B cell (primary cell): ENCODE data around the gene GRID1. TPM values are rescaled to one million over a fixed set of nuclear protein-coding genes. Genes with fewer than 3 reads are reported as not detected.

Experiments
- ATAC-seq: fragments of 200-7000 bp; cut with Tn5 transposase; one replicate; pipeline ENCODE4 v1.10.0; 2021; ENCODE audit warnings: low read depth, mild to moderate bottlenecking, moderate number of reproducible peaks, moderate library complexity
- CTCF ChIA-PET: fragments of 350-600 bp; sonication (Branson Sonifier 250); formaldehyde crosslinking; loops from one replicate; lab custom pipeline; 2021; ENCODE audit warnings: antibody characterized with exemption, inconsistent platforms; lab: Charles Lee
- POLR2A ChIA-PET: fragments of 350-600 bp; sonication (Branson Sonifier 250); formaldehyde crosslinking; loops from one replicate; lab custom pipeline; 2021; ENCODE audit warnings: antibody characterized with exemption; lab: Charles Lee
- DNase-seq: peaks from one replicate; pipeline ENCODE4 v3.0.0; 2013
- H2AFZ ChIP-seq: 2 replicates; pipeline ENCODE4 v1.6.1; 2012; ENCODE audit warnings: mild to moderate bottlenecking, low read depth, low read length; ENCODE audit not compliant: insufficient read depth, poor library complexity, severe bottlenecking
- H3K27ac ChIP-seq, 2 donors: 1 replicate in 1 of 2; 2 replicates in 1 of 2; pipeline ENCODE4 v1.5.1; 2012 to 2013; ENCODE audit warnings: low read length in 2 of 2, mild to moderate bottlenecking in 2 of 2, moderate library complexity in 1 of 2
- H3K27me3 ChIP-seq, 4 experiments: fragments of 200-600 bp in 1 of 4; sonication (generic) in 1 of 4; replicated peaks in 1 of 4; 1 replicate in 2 of 4; 2 replicates in 2 of 4; pipeline versions ENCODE4 v1.6.1 to v1.7.0; 2013 to 2016; ENCODE audit warnings: low read length in 3 of 4, mild to moderate bottlenecking in 2 of 4, mixed read lengths in 1 of 4, moderate library complexity in 1 of 4; ENCODE audit not compliant: insufficient read depth in 4 of 4, control insufficient read depth in 3 of 4; ENCODE audit errors: control extremely low read depth in 1 of 4
- H3K36me3 ChIP-seq, 2 experiments: replicated peaks in 1 of 2; 1 replicate in 1 of 2; 2 replicates in 1 of 2; pipeline versions ENCODE4 v1.6.1 to v1.7.1; 2013; ENCODE audit warnings: low read length in 1 of 2; ENCODE audit not compliant: insufficient read depth in 2 of 2, control insufficient read depth in 1 of 2; ENCODE audit errors: control extremely low read depth in 1 of 2, extremely low read depth in 1 of 2
- H3K4me1 ChIP-seq, 2 donors: fragments of 200-600 bp in 1 of 2; sonication (generic) in 1 of 2; 1 replicate in 1 of 2; 2 replicates in 1 of 2; pipeline versions ENCODE4 v1.5.1 to v1.6.1; 2013 to 2017; ENCODE audit warnings: low read length in 2 of 2; ENCODE audit not compliant: control insufficient read depth in 2 of 2, insufficient read depth in 2 of 2
- H3K4me2 ChIP-seq: replicated peaks from 2 replicates; pipeline ENCODE3; 2012; ENCODE audit warnings: mild to moderate bottlenecking, low read depth, low read length; ENCODE audit not compliant: poor library complexity, severe bottlenecking
- H3K4me3 ChIP-seq, 5 experiments: fragments of 200-600 bp in 1 of 5; sonication (generic) in 1 of 5; 1 replicate in 3 of 5; 2 replicates in 2 of 5; pipeline versions ENCODE4 v1.5.1 to v1.7.0; 2011 to 2016; ENCODE audit warnings: low read length in 4 of 5, mild to moderate bottlenecking in 4 of 5, low read depth in 2 of 5, control low read depth in 1 of 5, moderate library complexity in 1 of 5; ENCODE audit not compliant: insufficient read depth in 1 of 5; ENCODE audit errors: control extremely low read depth in 1 of 5, extremely low read depth in 1 of 5
- H3K79me2 ChIP-seq: fragments of 200-600 bp; sonication (generic); one replicate; pipeline ENCODE4 v1.6.0; 2016; ENCODE audit warnings: low read length; ENCODE audit not compliant: control insufficient read depth, insufficient read depth
- H3K9ac ChIP-seq: fragments of 200-600 bp; sonication (generic); 2 replicates; pipeline ENCODE4 v1.6.1; 2017; ENCODE audit warnings: mild to moderate bottlenecking, low read length, moderate library complexity
- H3K9me3 ChIP-seq, 3 donors: one replicate each; pipeline versions ENCODE4 v1.6.1 to v1.7.1; 2013; ENCODE audit warnings: low read length in 2 of 3; ENCODE audit not compliant: control insufficient read depth in 2 of 3, insufficient read depth in 1 of 3; ENCODE audit errors: control extremely low read depth in 1 of 3
- H4K20me1 ChIP-seq: 2 replicates; pipeline ENCODE4 v1.6.0; 2012; ENCODE audit warnings: mild to moderate bottlenecking, low read length; ENCODE audit not compliant: insufficient read depth, control insufficient read depth, poor library complexity, severe bottlenecking
- H3K27ac Mint-ChIP-seq: one replicate; pipeline ENCODE4 v1.8.0; 2021; ENCODE audit warnings: mixed read lengths
- H3K27me3 Mint-ChIP-seq: one replicate; pipeline ENCODE4 v1.8.0; 2021; ENCODE audit warnings: mixed read lengths
- H3K4me1 Mint-ChIP-seq: one replicate; pipeline ENCODE4 v1.8.0; 2021; ENCODE audit warnings: mixed read lengths
- H3K4me3 Mint-ChIP-seq: one replicate; pipeline ENCODE4 v1.8.0; 2021; ENCODE audit warnings: mixed read lengths
- H3K9me3 Mint-ChIP-seq: one replicate; pipeline ENCODE4 v1.8.0; 2022; ENCODE audit warnings: mixed read lengths; ENCODE audit not compliant: insufficient read depth
- CTCF ChIP-seq: fragments of 200-600 bp; IDR thresholded peaks from one replicate; pipeline ENCODE4 v1.8.0; 2022; ENCODE audit warnings: antibody characterized with exemption, mild to moderate bottlenecking
- EZH2 ChIP-seq: IDR thresholded peaks from 2 replicates; pipeline ENCODE4 v1.6.1; 2012; ENCODE audit warnings: borderline replicate concordance, low read depth, mild to moderate bottlenecking, moderate library complexity, low read length; ENCODE audit not compliant: insufficient read depth, poor library complexity, severe bottlenecking
- WGBS: methylation state at CpG from one replicate; pipeline ENCODE4 v1.1.5; 2013; ENCODE audit warnings: missing lambda C conversion rate; ENCODE audit not compliant: insufficient coverage; 5-methylcytosine and 5-hydroxymethylcytosine counted together
- intact Hi-C: fragments of 100-400 bp; cut with micrococcal nuclease; formaldehyde crosslinking; loops from one replicate; pipeline ENCODE4 v1.10.0; 2022
- polyA plus RNA-seq: library from polyadenylated mRNA; depleted of rRNA; stranded (reverse); fragments of >200 nt; gene quantifications from 2 replicates; pipeline ENCODE4 v1.2.3, GENCODE V29; 2012
- total RNA-seq, 2 donors: library from RNA; stranded (reverse); fragments of 120-200 nt in 1 of 2; gene quantifications; 1 replicate in 1 of 2; 2 replicates in 1 of 2; pipeline versions ENCODE4 v1.2.3 to v1.2.4, GENCODE V29; 2013 to 2022

Gene GRID1
- total and polyA plus RNA-seq, 2 donors (not counting 1 experiment from before 2014, with no cell fraction given), result not detected

DNA sequence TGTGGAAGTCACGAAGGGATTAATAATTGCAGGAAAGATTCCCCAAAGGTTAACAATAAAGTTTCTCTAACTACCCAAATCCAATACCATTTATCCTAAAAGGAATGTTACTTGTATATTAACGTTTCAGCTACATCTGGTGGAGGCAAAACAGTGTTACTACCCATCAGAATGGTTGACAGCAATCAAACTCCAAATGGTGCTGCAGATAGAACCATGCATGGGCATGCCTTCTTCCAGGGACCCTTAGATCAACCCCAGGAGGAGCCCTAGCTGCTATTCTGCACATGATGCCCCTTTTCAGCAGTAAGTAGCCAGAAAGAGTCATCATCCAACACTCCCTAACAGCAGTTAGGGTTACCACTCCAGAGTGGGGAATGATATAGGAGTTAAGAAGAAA is 336.3 kb downstream of the GRID1 start:
- ChIA-PET POLR2A (no interaction called here), CTCF (no interaction called here)
- no peak overlapping the region for H3K27ac ChIP-seq
- H3K9me3 Mint-ChIP-seq, result no peaks in the 10 kb centered on the region
- ATAC-seq (no peak), DNase-seq (no peak)
- H3K27ac Mint-ChIP-seq, result no peak overlapping the region
- H2AFZ ChIP-seq, result no peak overlapping the region
- no peak overlapping the region for H3K4me3 ChIP-seq
- TF ChIP-seq CTCF (no peak), EZH2 (no peak)
- no peaks in the 10 kb centered on the region for H4K20me1 ChIP-seq
- peaks cover 36% of the 10 kb centered on the region for H3K27me3 Mint-ChIP-seq
- H3K36me3 ChIP-seq, result no peaks in the 10 kb centered on the region
- peaks cover 0 to 7% (median 0%) of the 10 kb centered on the region in 3 donors for H3K9me3 ChIP-seq
- H3K9ac ChIP-seq, result no peak overlapping the region
- intact Hi-C loops, result no loop called here
- H3K4me1 ChIP-seq, result no peaks in the 10 kb centered on the region
- H3K4me1 Mint-ChIP-seq, result no peaks in the 10 kb centered on the region
- H3K4me2 ChIP-seq, result no peak overlapping the region
- H3K79me2 ChIP-seq, result no peaks in the 10 kb centered on the region
- no CpG with 5 or more reads among the region's 2 CpGs for WGBS
- H3K4me3 Mint-ChIP-seq, result no peak overlapping the region
- H3K27me3 ChIP-seq, result peaks cover 0 to 3% (median 0%) of the 10 kb centered on the region in 4 experiments

- Histone ChIP-seq H3K4me1 (no peaks in the 10 kb centered on the region), H3K4me2 (no peak overlapping the region), H2AFZ (no peak overlapping the region), H3K9me3 (peaks cover 0 to 7% (median 0%) of the 10 kb centered on the region in 3 donors), H3K36me3 (no peaks in the 10 kb centered on the region), H3K9ac (no peak overlapping the region), H4K20me1 (no peaks in the 10 kb centered on the region), H3K4me3 (no peak overlapping the region), H3K79me2 (no peaks in the 10 kb centered on the region), H3K27ac (no peak overlapping the region), H3K27me3 (no peaks in the 10 kb centered on the region)
- CTCF ChIA-PET, result no interaction called here
- no peak for TF ChIP-seq CTCF
- TF ChIP-seq EZH2, result no peak
- no peak overlapping the region for H3K4me3 Mint-ChIP-seq
- DNase-seq, result no peak
- intact Hi-C loops, result no loop called here
- H3K27ac Mint-ChIP-seq, result no peak overlapping the region
- WGBS, result 54% methylated on average over 1 of the region's 2 CpGs
- no peaks in the 10 kb centered on the region for H3K9me3 Mint-ChIP-seq
- H3K4me1 Mint-ChIP-seq, result no peaks in the 10 kb centered on the region
- peaks cover 34% of the 10 kb centered on the region for H3K27me3 Mint-ChIP-seq
- POLR2A ChIA-PET, result no interaction called here
- no peak for ATAC-seq
Measured at GRCh38 chr10:86027346-86027745, 339.2 kb downstream of the GRID1 start.
